ENCODE data around the gene BCL2.

The BCL2 gene

GRCh38 chr18:63087421-63088230 lies 231.9 kb downstream of the BCL2 start:
- no peak for TF ChIP-seq ZFX (IDR thresholded peaks at IDR 0.05)
- TF ChIP-seq CTCF (conservative IDR thresholded peaks at IDR 0.05) = no peak

GRCh38 chr18:63085611-63086010 lies 234.0 kb downstream of the BCL2 start:
- TF ChIP-seq ZFX (IDR thresholded peaks at IDR 0.05) (no peak), CTCF (conservative IDR thresholded peaks at IDR 0.05) (no peak)
- H3K27ac ChIP-seq = no peak overlapping the region

More at GRCh38 chr18:63087421-63088230, 231.9 kb downstream of the BCL2 start:
- H3K27ac ChIP-seq = no peak overlapping the region

GRCh38 chr18:63084219-63084618 lies 235.3 kb downstream of the BCL2 start:
- no peak for TF ChIP-seq CTCF (conservative IDR thresholded peaks at IDR 0.05)
- no peak for TF ChIP-seq ZFX (IDR thresholded peaks at IDR 0.05)
- H3K27ac ChIP-seq = no peak overlapping the region

- TF ChIP-seq ZFX (IDR thresholded peaks at IDR 0.05) (no peak), CTCF (conservative IDR thresholded peaks at IDR 0.05) (no peak)
- no peak overlapping the region for H3K27ac ChIP-seq
These were observed 236.0 kb downstream of the BCL2 start for GRCh38 chr18:63083555-63083954.

- no peak overlapping the region for H3K27ac ChIP-seq
- TF ChIP-seq CTCF (conservative IDR thresholded peaks at IDR 0.05) = no peak
- TF ChIP-seq ZFX (IDR thresholded peaks at IDR 0.05) = no peak
These were observed 236.5 kb downstream of the BCL2 start for GRCh38 chr18:63083020-63083531.

- no peak overlapping the region for H3K27ac ChIP-seq
- TF ChIP-seq ZFX (IDR thresholded peaks at IDR 0.05) = no peak
- TF ChIP-seq CTCF (conservative IDR thresholded peaks at IDR 0.05) = no peak
These were observed 237.1 kb downstream of the BCL2 start for GRCh38 chr18:63082366-63083019.

GRCh38 chr18:63079114-63079513 lies 240.5 kb downstream of the BCL2 start:
- TF ChIP-seq ZFX (IDR thresholded peaks at IDR 0.05) = no peak
- no peak for TF ChIP-seq CTCF (conservative IDR thresholded peaks at IDR 0.05)
- H3K27ac ChIP-seq = no peak overlapping the region

Measured in C4-2B (cell line).